Activated T-helper 9 cell treated with anti-CD3 and anti-CD28 coated beads, Interleukin-2, amount 50 U/mL, for 16 hours (primary cell): Measurements from ENCODE around the gene INTS6L.
"Not testable (repeated sequence)": the region's sequence is repeated elsewhere in the genome, so short reads cannot be mapped to it uniquely, and the experiment has no call there.

Source experiments
- DNase-seq: peaks from one replicate; pipeline ENCODE4 v3.0.0-alpha.2; 2020; ENCODE audit warnings: low read depth

The INTS6L gene

GRCh38 chrX:135624408-135625204 is 104.1 kb downstream of the INTS6L start:
- not testable (repeated sequence) for DNase-seq

GRCh38 chrX:135625995-135626394 is 105.5 kb downstream of the INTS6L start:
- no peak for DNase-seq

DNA sequence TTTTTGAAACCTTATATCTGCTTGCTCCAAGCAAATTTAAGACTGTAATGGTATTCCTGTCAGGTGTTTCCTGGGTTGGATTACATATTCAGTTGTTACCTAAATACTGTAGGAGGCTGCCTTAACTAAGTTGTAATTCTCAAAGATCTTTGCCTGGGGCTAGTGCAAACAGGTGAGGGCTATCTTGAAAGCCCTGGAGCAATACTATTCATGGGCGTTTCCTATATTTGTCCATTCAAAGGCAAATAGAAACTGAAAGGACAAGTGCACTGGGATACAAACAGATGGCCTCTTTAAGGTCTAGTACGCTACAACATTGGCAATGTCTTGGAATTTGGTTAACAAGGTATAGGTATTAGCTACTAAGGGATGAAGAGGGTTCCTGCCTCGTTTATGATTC is 108.9 kb downstream of the INTS6L start:
- no peak for DNase-seq
